ENCODE results near the gene FRMD5. TPM values are rescaled to one million over a fixed set of nuclear protein-coding genes. Genes with fewer than 3 reads are reported as not detected.

FRMD5 gene
- total RNA-seq, 3 donors from 2014 or later, result 1.8 to 2.3 (median 1.9) TPM

GRCh38 chr15:43958861-43959330 is 236.2 kb downstream of the FRMD5 start:
- H3K9me3 ChIP-seq, result no peaks in the 10 kb centered on the region
- no peak overlapping the region for H3K4me3 ChIP-seq
- no peak for TF ChIP-seq CTCF (IDR thresholded peaks at IDR 0.05)
- no peaks in the 10 kb centered on the region for H3K4me1 ChIP-seq (ENCODE audit: low read depth)
- intact Hi-C loops (cut with DNase I, micrococcal nuclease), result no loop called here
- DNase-seq (no peak), ATAC-seq (no peak)
- H3K36me3 ChIP-seq (ENCODE audit: low read depth), result no peaks in the 10 kb centered on the region

- no peaks in the 10 kb centered on the region for H3K36me3 ChIP-seq (ENCODE audit: low read depth)
- H3K9me3 ChIP-seq, result no peaks in the 10 kb centered on the region
- intact Hi-C loops (cut with DNase I, micrococcal nuclease), result no loop called here
- H3K4me3 ChIP-seq, result no peak overlapping the region
- no peak for TF ChIP-seq CTCF (IDR thresholded peaks at IDR 0.05)
- no peak for DNase-seq
- H3K4me1 ChIP-seq (ENCODE audit: low read depth), result no peaks in the 10 kb centered on the region
- no peak for ATAC-seq
These were observed 237.3 kb downstream of the FRMD5 start for GRCh38 chr15:43957724-43958123.

GRCh38 chr15:43955140-43955539 is 239.9 kb downstream of the FRMD5 start:
- H3K9me3 ChIP-seq, result no peaks in the 10 kb centered on the region
- H3K36me3 ChIP-seq (ENCODE audit: low read depth), result no peaks in the 10 kb centered on the region
- no peak overlapping the region for H3K4me3 ChIP-seq
- intact Hi-C loops (cut with DNase I, micrococcal nuclease), result no loop called here
- TF ChIP-seq CTCF (IDR thresholded peaks at IDR 0.05), result no peak
- ATAC-seq (no peak), DNase-seq (no peak)
- no peaks in the 10 kb centered on the region for H3K4me1 ChIP-seq (ENCODE audit: low read depth)

GRCh38 chr15:43954181-43954621 is 240.9 kb downstream of the FRMD5 start:
- ATAC-seq (no peak), DNase-seq (no peak)
- intact Hi-C loops (cut with DNase I, micrococcal nuclease), result no loop called here
- Histone ChIP-seq H3K36me3 (ENCODE audit: low read depth) (no peaks in the 10 kb centered on the region), H3K9me3 (no peaks in the 10 kb centered on the region), H3K4me3 (no peak overlapping the region), H3K4me1 (ENCODE audit: low read depth) (no peaks in the 10 kb centered on the region)
- no peak for TF ChIP-seq CTCF (IDR thresholded peaks at IDR 0.05)

GRCh38 chr15:43953402-43953801 is 241.7 kb downstream of the FRMD5 start:
- Histone ChIP-seq H3K4me1 (ENCODE audit: low read depth) (no peaks in the 10 kb centered on the region), H3K36me3 (ENCODE audit: low read depth) (no peaks in the 10 kb centered on the region), H3K9me3 (no peaks in the 10 kb centered on the region), H3K4me3 (no peak overlapping the region)
- DNase-seq, result no peak
- no peak for TF ChIP-seq CTCF (IDR thresholded peaks at IDR 0.05)
- ATAC-seq, result no peak
- intact Hi-C loops (cut with DNase I, micrococcal nuclease), result no loop called here

- DNase-seq (no peak), ATAC-seq (no peak)
- Histone ChIP-seq H3K36me3 (ENCODE audit: low read depth) (no peaks in the 10 kb centered on the region), H3K4me1 (ENCODE audit: low read depth) (no peaks in the 10 kb centered on the region), H3K9me3 (no peaks in the 10 kb centered on the region), H3K4me3 (no peak overlapping the region)
- TF ChIP-seq CTCF (IDR thresholded peaks at IDR 0.05), result no peak
- intact Hi-C loops (cut with DNase I, micrococcal nuclease), result no loop called here
These were observed 244.5 kb downstream of the FRMD5 start for GRCh38 chr15:43950531-43950930.
